NCI-H2196 (cell line): ENCODE results near the gene PAFAH1B2.
"Not testable (repeated sequence)": the region's sequence is repeated elsewhere in the genome, so short reads cannot be mapped to it uniquely, and the experiment has no call there.

Experiments used
- DNase-seq: peaks from one replicate; lab custom pipeline; 2025; ENCODE audit not compliant: unreplicated experiment; lab: John Stamatoyannopoulos, UW

The PAFAH1B2 gene

DNA sequence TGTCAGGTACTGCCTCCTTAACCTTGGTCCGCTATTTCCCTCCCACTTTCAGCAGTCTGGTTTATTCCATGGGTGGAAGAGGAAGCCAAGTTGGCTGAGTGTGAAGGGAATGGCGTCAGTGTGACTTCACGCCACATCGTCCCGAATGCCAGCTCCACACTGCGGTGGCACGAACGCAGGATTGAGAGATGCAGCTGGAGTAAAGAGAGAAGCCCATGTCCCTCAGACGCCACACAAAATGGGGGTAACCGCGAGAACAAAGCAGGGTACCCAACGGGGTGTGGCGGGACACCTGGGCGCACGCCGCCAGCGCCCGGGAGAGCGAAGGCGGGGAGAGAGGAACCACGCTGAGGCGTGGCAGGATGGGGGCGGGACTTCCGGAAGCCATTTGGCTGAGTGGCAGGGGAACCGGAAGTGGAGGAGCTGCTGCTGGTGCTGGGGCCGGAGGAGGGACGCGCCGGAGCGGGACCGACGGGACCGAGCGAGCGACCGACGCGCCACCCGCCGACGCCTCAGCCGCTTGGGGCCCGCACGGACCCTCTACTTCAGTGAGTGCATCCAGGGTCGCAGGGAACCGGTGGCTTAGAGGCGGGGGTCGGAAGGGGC is at the start of gene PAFAH1B2:
PAFAH1B2 (plus strand) TSS at position 417 of the 606 bp plus-strand sequence. CDS start 8,161 bp downstream, outside the sequence.
- peak; percentile 93 for DNase-seq

DNA sequence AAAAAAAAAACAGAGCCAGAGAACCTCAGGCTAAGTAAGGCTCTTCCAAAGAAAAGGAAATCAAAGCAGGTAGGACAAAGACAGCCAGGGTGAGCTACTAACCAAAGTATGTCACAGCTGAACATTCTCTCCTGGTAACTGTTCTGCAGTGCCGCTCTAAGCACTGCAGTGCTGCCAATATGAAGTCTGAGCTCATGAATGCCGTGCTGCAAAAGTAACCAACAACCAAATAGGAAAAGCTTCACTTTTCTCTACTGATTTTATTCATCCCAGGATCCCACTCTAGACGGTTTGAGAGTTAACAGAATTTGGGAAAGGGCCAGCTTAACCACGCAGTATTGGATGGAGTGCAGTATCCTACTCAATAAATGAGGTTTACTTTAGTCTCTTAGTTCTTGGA is 49.3 kb upstream of the PAFAH1B2 start:
- DNase-seq: peak; percentile 16

GRCh38 chr11:117095284-117096161 is 48.6 kb upstream of the PAFAH1B2 start:
- DNase-seq: no peak

DNA sequence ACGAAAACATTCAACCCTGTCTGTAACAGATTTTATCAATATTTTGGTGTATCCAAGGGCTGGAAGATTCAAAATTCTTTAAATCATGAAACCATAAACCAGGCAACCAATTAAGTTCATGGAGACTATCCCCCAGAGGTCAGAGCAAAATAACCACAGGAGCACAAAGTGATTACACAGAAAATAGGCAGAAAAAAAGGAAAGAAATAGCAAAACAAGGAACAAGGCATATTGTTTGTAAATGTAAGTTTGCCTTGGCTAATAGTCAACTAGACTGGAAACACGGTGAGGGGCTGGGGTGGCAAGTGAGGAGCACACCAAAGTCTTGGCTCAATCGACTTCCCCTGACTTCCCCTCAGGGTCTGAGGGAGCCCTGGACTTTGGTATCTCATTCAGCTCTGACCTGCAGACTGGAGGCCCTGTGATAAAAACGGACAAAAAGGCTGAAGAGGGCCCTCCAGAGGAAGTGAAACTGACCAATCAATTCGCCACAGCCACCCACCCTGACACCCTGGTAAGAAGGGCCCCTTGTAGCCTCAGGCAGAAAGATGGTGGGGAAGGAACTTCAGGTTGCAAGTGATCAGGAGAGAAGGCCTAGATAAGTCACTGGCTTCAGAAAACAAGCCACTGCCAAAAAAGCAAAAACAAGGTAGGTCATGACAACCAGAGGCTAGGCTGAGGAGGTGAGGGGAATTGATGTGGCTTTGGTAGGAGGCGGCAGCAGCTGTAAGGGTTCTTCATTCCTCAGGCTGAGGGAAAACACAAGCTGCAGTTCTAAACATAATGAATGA is 47.7 kb upstream of the PAFAH1B2 start:
- DNase-seq: no peak

GRCh38 chr11:117097014-117097388 is 47.1 kb upstream of the PAFAH1B2 start:
- no peak for DNase-seq

GRCh38 chr11:117097389-117098268 is 46.5 kb upstream of the PAFAH1B2 start:
- no peak for DNase-seq

GRCh38 chr11:117098269-117099232 is 45.5 kb upstream of the PAFAH1B2 start, which contains the start of gene SIK3:
TSS of gene SIK3 (minus strand) at chr11:117098428. CDS start at chr11:117098415, 13 bp downstream.
- peak; percentile 94 for DNase-seq

GRCh38 chr11:117099696-117100095 is 44.4 kb upstream of the PAFAH1B2 start:
- no peak for DNase-seq

- DNase-seq: no peak
Measured at GRCh38 chr11:117100556-117100955, 43.5 kb upstream of the PAFAH1B2 start.

DNA sequence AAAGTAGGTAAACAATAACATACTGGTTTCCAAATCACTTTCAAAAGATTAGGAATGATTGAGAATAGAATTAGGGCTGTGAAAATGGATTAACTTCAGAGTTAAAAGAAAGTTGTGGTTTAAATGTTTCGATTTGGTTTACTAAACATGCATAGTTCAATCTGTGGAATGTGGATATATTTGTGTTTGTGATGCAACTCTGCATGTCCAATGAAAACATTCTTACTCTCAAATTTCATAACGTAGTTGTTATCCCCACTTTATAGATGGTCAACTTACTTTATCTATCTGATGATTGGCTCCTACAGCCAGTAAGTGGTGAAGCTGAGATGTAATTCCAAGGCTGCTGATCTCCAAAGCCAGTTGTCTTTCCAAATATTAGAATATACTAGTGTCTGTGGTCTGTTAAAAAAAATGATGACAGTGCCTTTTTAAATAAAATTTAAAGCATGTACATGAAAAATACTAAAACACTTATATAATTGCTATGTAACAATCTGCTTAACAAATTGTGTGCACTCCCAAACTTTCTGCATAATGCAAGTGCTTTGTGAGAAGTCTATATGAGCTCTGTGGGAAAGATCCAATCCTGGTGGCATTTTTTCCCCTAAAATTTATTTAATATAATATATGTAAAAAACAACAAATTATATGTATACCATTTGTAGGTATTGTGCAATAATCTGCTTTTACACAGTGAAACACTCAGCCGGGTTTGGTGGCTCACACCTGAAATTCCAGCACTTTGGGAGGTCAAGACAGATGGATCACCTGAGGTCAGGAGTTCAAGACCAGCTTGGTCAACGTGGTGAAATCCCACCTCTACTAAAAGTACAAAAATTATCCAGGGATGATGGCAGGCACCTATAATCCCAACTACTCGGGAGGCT is 36.1 kb upstream of the PAFAH1B2 start:
- DNase-seq: no peak

DNA sequence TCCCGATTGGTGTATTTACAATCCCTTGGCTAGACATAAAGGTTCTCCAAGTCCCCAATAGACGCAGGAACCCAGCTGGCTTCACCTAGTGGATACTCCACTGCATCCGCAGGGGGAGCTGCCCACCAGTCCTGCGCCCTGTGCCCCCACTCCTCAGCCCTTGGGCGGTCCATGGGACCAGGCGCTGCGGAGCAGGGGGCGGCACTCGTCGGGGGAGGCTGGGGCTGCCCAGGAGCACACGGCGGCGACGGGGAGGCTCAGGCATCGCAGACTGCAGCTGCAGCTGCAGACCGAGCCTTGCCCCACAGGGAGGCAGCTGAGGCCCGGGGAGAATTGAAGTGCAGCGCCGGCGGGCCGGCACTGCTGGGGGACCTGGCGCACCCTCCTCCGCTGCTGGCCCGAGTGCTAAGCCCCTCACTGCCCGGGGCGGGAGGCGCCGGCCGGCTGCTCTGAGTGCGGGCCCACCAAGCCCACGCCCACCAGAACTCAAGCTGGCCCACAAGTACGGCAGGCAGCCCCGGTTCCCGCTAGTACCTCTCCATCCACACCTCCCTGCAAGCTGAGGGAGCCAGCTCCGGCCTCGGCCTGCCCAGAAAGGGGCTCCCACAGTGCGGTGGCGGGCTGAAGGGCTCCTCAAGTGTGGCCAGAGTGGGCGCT is 33.7 kb upstream of the PAFAH1B2 start:
- DNase-seq: no peak

GRCh38 chr11:117112497-117112896 is 31.6 kb upstream of the PAFAH1B2 start:
- DNase-seq: not testable (repeated sequence)

GRCh38 chr11:117112939-117113338 is 31.1 kb upstream of the PAFAH1B2 start:
- DNase-seq: not testable (repeated sequence)

DNA sequence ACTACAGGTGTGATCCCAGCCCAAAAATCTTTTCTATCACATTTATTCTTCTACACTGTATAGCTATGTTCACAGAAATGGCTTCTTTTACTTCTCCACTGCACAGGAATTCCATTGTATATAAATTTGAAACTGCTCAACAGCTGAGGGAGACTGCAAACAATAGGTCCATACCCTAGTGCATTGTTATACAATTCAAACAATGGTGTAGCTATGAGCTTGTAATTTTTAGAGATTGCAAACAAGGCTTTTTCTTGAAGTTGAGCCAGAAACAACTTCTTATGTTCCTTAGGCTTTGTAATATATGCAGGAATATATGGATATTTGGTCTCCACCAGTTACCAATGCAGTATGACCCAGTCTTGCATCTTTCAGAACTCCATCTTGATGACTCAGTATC is 26.4 kb upstream of the PAFAH1B2 start:
- no peak for DNase-seq

GRCh38 chr11:117121176-117121575 is 22.9 kb upstream of the PAFAH1B2 start:
- no peak for DNase-seq

DNA sequence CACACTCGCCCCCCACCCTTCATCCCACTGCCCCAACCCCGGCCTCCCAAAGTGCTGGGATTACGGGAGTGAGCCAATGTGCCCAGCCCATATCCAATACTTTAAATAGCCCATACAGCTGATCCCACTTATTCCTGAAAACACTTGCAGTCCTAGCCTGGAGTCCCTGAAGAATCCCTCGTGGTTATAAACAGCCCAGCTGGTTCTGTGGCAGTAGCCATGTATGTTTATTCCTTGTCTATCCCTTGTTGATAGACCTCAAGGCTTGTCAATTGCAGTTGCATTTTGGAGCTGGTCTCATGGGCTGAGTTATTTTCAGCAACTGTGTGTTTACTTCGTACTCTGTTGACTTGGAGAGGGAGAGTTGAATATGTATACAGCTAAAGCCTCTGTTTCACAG is 21.5 kb upstream of the PAFAH1B2 start:
- DNase-seq: no peak

- no peak for DNase-seq
Measured at GRCh38 chr11:117126223-117126965, 17.7 kb upstream of the PAFAH1B2 start.
